Esophagus muscularis mucosa (tissue), 4 donors: ENCODE data around the gene BGN. TPM values are rescaled to one million over a fixed set of nuclear protein-coding genes. Genes with fewer than 3 reads are reported as not detected.

ENCODE experiments used
- DNase-seq: peaks from one replicate; pipeline ENCODE4 v3.0.0-alpha.2; 2017; ENCODE audit errors: extremely low spot score
- H3K27ac ChIP-seq, 4 donors: fragments of 200-600 bp; sonication (generic); replicated peaks in 1 of 4; 1 replicate in 3 of 4; 2 replicates in 1 of 4; pipeline ENCODE4 v1.5.1; 2016 to 2019; ENCODE audit warnings: mild to moderate bottlenecking in 1 of 4
- H3K27me3 ChIP-seq, 4 donors: fragments of 200-600 bp; sonication (generic); one replicate each; pipeline versions ENCODE4 v1.5.1 to v1.6.0; 2016 to 2019
- H3K36me3 ChIP-seq, 4 donors: fragments of 200-600 bp; sonication (generic); one replicate each; pipeline ENCODE4 v1.5.1; 2016 to 2019
- H3K4me1 ChIP-seq, 4 donors: fragments of 200-600 bp; sonication (generic); one replicate each; pipeline ENCODE4 v1.5.1; 2016 to 2019
- H3K4me3 ChIP-seq, 4 donors: fragments of 200-600 bp; sonication (generic); 1 replicate in 2 of 4; 2 replicates in 2 of 4; pipeline ENCODE4 v1.5.1; 2016 to 2019; ENCODE audit warnings: mild to moderate bottlenecking in 4 of 4, moderate library complexity in 1 of 4
- H3K9me3 ChIP-seq, 4 donors: fragments of 200-600 bp; sonication (generic); 1 replicate in 3 of 4; 2 replicates in 1 of 4; pipeline ENCODE4 v1.5.1; 2016 to 2019
- EP300 ChIP-seq: sonication (generic); formaldehyde crosslinking; IDR thresholded peaks from one replicate; pipeline ENCODE4 v1.6.1; 2017; ENCODE audit warnings: antibody characterized with exemption
- POLR2A ChIP-seq: fragments of 450-650 bp; IDR thresholded peaks from one replicate; pipeline ENCODE4 v1.6.1; 2017; ENCODE audit warnings: antibody characterized with exemption, moderate library complexity, mild to moderate bottlenecking, low read depth
- POLR2AphosphoS5 ChIP-seq, 2 donors: sonication (generic); formaldehyde crosslinking; IDR thresholded peaks; one replicate each; pipeline ENCODE4 v1.6.1; 2017; ENCODE audit warnings: antibody characterized with exemption in 2 of 2
- WGBS: methylation state at CpG from one replicate; pipeline ENCODE4 v1.1.5; 2018; 5-methylcytosine and 5-hydroxymethylcytosine counted together
- intact Hi-C: fragments of 100-400 bp; cut with DNase I; formaldehyde crosslinking; loops from one replicate; pipeline ENCODE4 v1.15.1; 2023
- total RNA-seq, 4 donors: library from RNA; depleted of rRNA; stranded (reverse); fragments of >200 nt; gene quantifications; one replicate each; pipeline versions ENCODE4 v1.1.0 to v1.2.1, GENCODE V29; 2016
- TF ChIP-seq, protein P1 (sequence below), 3 experiments: fragments of 200-600 bp in 2 of 3; fragments of 450-650 bp in 1 of 3; sonication (generic) in 2 of 3; IDR thresholded peaks; one replicate each; pipeline ENCODE4 v1.5.1; 2017 to 2019; ENCODE audit warnings: antibody characterized with exemption in 3 of 3, mild to moderate bottlenecking in 2 of 3, moderate library complexity in 1 of 3

BGN gene
- total RNA-seq, 4 donors from 2014 or later: 16.6 to 77.8 (median 21.5) TPM

DNA sequence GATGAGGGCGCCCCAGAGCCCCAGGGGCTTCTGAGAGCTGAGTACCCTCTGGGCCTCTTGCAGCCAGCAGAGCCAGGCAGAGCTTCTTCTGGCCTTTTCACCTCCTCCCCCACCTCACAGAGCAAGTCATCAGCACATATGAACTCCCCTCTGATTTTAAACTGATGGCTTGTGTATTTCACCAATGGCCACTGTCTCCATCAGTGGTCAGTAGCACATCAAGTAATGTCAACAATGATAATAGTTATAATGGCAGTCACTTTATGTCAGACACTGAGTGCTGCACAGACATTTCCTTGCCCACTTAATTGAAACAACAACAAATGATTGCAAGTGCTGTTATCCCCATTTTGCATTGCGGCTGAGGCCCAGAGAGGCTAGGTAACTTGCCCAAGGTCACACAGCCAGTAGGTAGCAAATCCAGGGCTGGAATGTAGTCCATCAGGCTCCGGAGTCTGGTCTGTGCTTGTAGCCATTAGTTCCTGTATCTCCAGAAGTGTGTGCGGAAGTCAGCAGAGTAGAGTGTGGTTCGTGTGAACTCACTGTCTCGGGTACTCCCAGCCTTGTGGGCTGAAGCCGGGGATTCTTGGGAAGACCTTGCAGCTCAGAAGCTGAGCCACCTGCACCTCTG lies 25.6 kb downstream of the BGN start:
- Histone ChIP-seq H3K27ac (no peak overlapping the region), H3K4me1 (peaks cover 0 to 16% (median 8%) of the 10 kb centered on the region in 4 donors), H3K36me3 (no peaks in the 10 kb centered on the region), H3K4me3 (no peak overlapping the region), H3K27me3 (peaks cover 0 to 56% (median 15%) of the 10 kb centered on the region in 4 donors), H3K9me3 (no peaks in the 10 kb centered on the region)
- DNase-seq: no peak
- 90% methylated on average over 6 of the region's 7 CpGs for WGBS
- no peak for TF ChIP-seq POLR2A
- TF ChIP-seq, protein P1, sequence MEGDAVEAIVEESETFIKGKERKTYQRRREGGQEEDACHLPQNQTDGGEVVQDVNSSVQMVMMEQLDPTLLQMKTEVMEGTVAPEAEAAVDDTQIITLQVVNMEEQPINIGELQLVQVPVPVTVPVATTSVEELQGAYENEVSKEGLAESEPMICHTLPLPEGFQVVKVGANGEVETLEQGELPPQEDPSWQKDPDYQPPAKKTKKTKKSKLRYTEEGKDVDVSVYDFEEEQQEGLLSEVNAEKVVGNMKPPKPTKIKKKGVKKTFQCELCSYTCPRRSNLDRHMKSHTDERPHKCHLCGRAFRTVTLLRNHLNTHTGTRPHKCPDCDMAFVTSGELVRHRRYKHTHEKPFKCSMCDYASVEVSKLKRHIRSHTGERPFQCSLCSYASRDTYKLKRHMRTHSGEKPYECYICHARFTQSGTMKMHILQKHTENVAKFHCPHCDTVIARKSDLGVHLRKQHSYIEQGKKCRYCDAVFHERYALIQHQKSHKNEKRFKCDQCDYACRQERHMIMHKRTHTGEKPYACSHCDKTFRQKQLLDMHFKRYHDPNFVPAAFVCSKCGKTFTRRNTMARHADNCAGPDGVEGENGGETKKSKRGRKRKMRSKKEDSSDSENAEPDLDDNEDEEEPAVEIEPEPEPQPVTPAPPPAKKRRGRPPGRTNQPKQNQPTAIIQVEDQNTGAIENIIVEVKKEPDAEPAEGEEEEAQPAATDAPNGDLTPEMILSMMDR (IDR thresholded peaks at IDR 0.05): no peak
- no peak for TF ChIP-seq EP300
- TF ChIP-seq POLR2AphosphoS5 (IDR thresholded peaks at IDR 0.05): no peak
- intact Hi-C loops: no loop called here

DNA sequence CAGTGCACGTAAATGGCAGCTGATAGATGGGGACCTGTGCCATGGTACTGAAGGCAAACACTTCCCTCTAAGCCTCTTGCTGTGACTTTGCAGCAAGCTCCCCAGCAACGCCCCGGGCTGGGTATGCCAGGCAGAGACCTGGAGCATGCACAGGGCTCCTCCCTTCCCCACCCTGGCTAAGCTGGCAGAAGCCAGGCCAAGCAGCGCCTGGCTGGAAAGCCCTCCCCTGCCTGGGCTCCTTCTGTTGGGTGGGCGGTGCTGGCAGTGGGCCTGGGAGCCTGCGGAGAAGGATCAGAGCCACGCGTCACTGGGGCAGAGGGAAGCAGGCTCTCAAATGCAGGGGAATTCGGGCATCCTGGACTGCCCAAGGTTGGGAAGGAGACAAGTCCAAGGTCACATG lies 26.3 kb downstream of the BGN start:
- Histone ChIP-seq H3K27me3 (peaks cover 0 to 62% (median 17%) of the 10 kb centered on the region in 4 donors), H3K36me3 (no peaks in the 10 kb centered on the region), H3K4me3 (no peak overlapping the region), H3K27ac (no peak overlapping the region), H3K4me1 (peaks cover 0 to 16% (median 8%) of the 10 kb centered on the region in 4 donors), H3K9me3 (no peaks in the 10 kb centered on the region)
- DNase-seq: no peak
- 71% methylated on average over 8 of the region's 9 CpGs for WGBS
- intact Hi-C loops: no loop called here
- TF ChIP-seq EP300: no peak
- TF ChIP-seq POLR2AphosphoS5 (IDR thresholded peaks at IDR 0.05): no peak
- TF ChIP-seq, protein P1 (IDR thresholded peaks at IDR 0.05): no peak
- TF ChIP-seq POLR2A: no peak

GRCh38 chrX:153522259-153522658 lies 27.5 kb downstream of the BGN start:
- Histone ChIP-seq H3K27ac (no peak overlapping the region), H3K9me3 (no peaks in the 10 kb centered on the region), H3K27me3 (peaks cover 0 to 67% (median 19%) of the 10 kb centered on the region in 4 donors), H3K4me3 (no peak overlapping the region), H3K36me3 (no peaks in the 10 kb centered on the region), H3K4me1 (peaks cover 0 to 14% (median 8%) of the 10 kb centered on the region in 4 donors)
- intact Hi-C loops: no loop called here
- WGBS: 44% methylated on average over 12 of the region's 12 CpGs
- no peak for DNase-seq
- TF ChIP-seq, protein P1 (IDR thresholded peaks at IDR 0.05): no peak
- no peak for TF ChIP-seq EP300

DNA sequence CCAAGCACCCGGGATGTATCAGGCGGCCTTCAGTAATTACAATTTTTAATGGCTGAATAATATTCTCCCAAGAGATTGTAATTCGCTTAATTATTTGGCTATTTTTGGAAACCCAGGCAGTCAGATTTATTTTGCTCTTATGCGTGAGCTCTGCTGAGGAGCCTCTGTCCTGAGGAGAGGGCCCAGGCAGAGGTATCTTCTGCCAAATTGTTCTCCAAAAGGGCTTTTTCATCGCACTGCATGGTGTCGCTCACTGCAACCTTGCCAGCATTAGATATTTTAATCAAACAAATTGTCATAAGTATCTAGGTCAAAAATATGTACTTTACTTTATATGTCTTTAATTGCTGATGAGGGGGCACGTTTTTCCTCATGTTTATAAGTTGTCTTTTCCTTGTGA lies 28.5 kb downstream of the BGN start:
- WGBS: 69% methylated on average over 7 of the region's 7 CpGs
- TF ChIP-seq POLR2A (no peak), EP300 (no peak), POLR2AphosphoS5 (IDR thresholded peaks at IDR 0.05) (no peak)
- TF ChIP-seq, protein P1 (IDR thresholded peaks at IDR 0.05): no peak
- intact Hi-C loops: no loop called here
- DNase-seq: no peak
- Histone ChIP-seq H3K27me3 (peaks cover 0 to 62% (median 18%) of the 10 kb centered on the region in 4 donors), H3K27ac (no peak overlapping the region), H3K4me1 (peaks cover 0 to 4% (median 2%) of the 10 kb centered on the region in 4 donors), H3K36me3 (no peaks in the 10 kb centered on the region), H3K9me3 (no peaks in the 10 kb centered on the region), H3K4me3 (no peak overlapping the region)

- intact Hi-C loops: no loop called here
- TF ChIP-seq POLR2A (no peak), POLR2AphosphoS5 (IDR thresholded peaks at IDR 0.05) (no peak), EP300 (no peak)
- TF ChIP-seq, protein P1 (IDR thresholded peaks at IDR 0.05): no peak
- Histone ChIP-seq H3K27ac (no peak overlapping the region), H3K27me3 (peaks cover 0 to 52% (median 13%) of the 10 kb centered on the region in 4 donors), H3K36me3 (no peaks in the 10 kb centered on the region), H3K4me1 (no peaks in the 10 kb centered on the region), H3K9me3 (no peaks in the 10 kb centered on the region), H3K4me3 (no peak overlapping the region)
- WGBS: 68% methylated on average over 3 of the region's 3 CpGs
- DNase-seq: no peak
Observed at GRCh38 chrX:153524234-153524633, 29.5 kb downstream of the BGN start.
